Measurements from ENCODE around the gene APCDD1L. TPM values are rescaled to one million over a fixed set of nuclear protein-coding genes. Genes with fewer than 3 reads are reported as not detected.
A peak's percentile ranks its signal among the peaks of the same experiment; 100 is the strongest.

The APCDD1L gene
- total RNA-seq, 2 donors from 2014 or later = not detected

DNA sequence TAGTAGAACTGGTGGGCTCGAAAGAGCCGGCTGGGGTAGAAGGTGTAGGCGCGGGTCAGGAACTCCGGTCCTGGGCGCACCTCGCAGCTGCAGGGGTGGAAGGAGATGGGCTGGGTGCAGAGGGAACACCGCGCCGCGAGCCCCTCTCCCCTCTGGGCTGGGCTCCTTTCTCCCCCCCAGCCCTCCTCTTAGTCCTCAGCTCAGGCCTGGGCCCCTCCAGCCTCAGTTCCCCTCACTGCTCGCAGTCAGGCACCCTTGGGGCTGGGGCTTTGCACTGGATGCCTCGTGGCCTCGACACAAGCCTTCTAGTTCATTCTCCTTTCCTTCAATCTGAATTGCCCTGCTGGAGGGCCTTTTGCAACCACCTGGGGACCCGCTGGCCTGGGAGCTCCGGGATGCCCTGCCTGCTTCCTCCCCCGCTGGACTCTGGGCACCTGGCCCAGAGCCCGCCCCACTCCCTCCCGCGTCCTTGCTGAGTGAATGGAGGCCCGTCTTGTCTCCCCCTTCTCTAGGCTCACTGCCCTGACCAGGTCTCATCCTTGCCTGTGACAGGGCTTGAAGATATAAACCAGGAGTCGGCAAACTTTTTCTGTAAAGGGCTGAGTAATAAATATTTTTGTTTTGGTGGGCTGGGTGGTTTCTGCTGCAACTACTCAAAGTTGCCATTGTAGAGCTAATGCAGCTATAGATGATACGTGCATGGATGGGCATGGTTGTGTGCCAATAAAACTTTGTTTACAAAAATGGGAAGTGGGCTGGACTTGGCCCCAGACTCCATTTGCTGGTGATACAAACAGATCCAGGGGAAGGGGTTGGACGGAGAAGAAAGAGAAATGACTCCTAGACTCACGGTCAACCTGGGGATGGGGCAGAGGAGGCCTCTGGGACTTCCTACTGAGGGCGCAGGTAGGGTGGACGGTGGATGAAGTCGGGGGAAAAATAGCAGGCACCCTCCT lies 47.3 kb downstream of the APCDD1L start:
- ATAC-seq = peak in 1 of 2 donors; percentile 12

DNA sequence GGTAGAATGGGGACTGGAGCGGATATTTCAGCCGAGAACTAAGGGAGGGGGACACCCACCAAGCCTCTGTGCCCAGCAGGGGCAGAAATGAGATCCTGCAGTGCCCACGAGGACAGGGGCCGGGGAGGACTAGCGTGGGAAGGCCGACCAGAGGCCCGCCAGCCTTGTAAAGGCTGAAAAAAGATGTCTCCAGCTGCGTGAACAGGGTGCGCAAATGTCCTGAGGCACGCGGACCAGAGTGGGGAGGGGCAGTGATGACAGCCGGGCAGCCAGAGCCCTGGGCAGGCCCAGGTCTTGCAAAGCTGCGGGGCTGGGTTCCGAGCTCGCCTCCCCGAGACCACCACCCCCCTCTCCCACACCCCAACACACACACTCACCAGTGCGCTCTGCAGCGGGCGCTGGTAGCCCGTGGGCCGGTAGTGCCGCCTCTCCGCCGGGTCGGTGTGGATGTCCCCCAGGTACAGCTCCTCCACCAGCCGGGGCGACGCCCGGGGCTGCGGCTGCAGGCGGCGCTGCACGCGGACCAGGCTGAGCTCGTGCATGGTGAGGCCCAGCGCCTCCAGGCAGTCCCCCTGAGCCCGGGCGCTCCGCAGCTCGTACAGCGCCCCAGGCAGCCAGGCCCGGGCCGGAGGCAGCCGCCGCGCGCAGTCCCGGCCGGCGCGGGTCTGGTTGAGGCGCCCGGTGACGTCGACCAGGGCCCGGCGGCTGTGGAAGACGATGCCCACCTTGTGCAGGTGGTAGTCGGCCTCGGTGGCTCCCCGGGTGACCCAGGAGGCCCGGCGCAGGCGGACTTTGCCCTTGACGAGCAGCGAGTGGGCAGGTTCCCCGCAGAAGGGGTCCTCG lies 48.2 kb downstream of the APCDD1L start:
- DNase-seq (ENCODE audit: low spot score) (no peak), ATAC-seq (peak; percentile 23 to 43)
- no peak overlapping the region for H3K4me3 Mint-ChIP-seq
- H3K4me1 Mint-ChIP-seq (ENCODE audit: low read depth in 2 of 2) = no peaks in the 10 kb centered on the region
- peaks cover 0 to 5% of the 10 kb centered on the region in 2 donors for H3K27me3 Mint-ChIP-seq
- H3K36me3 Mint-ChIP-seq = no peaks in the 10 kb centered on the region
- no peak overlapping the region for H3K27ac Mint-ChIP-seq
- no peaks in the 10 kb centered on the region for H3K9me3 Mint-ChIP-seq

More for the DNA sequence above, 47.3 kb downstream of the APCDD1L start:
- no peaks in the 10 kb centered on the region for H3K9me3 Mint-ChIP-seq
- H3K36me3 Mint-ChIP-seq = no peaks in the 10 kb centered on the region
- H3K4me1 Mint-ChIP-seq (ENCODE audit: low read depth in 2 of 2) = no peaks in the 10 kb centered on the region
- no peak overlapping the region for H3K4me3 Mint-ChIP-seq
- H3K27ac Mint-ChIP-seq = no peak overlapping the region
- H3K27me3 Mint-ChIP-seq = peaks cover 0 to 5% of the 10 kb centered on the region in 2 donors
- DNase-seq (ENCODE audit: low spot score) = no peak

DNA sequence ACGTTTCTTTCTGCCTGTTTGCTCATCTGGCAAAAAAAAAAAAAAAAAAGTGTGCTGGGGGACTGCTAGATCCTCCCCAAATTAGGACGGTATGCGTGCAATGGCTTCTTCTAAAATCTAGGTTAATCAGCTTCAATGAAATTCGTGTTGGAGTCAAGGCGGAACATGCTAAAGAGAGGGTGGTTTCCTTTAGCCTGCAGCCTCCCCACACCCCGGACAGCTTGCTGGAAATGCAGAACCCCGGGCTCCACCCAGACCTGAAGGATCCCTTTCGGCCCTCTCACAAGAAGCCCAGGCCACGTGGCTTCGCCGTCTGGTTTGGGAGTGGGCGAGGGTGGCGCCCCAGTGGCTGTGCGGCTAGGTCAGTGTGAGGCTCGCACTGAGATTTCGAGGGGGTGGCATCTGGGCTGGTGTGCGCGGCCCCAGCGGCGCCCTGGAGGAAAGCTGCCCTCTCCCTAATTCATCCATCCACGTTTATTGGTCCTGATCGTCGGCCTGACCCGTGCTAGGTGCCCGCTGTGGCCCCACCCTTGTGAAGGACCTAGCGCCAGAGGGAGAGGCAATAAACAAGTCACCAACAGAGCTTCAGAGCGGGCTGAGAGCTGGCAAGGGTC lies 49.0 kb downstream of the APCDD1L start:
- Mint-ChIP-seq H3K27ac (no peak overlapping the region), H3K4me3 (no peak overlapping the region), H3K4me1 (ENCODE audit: low read depth in 2 of 2) (peaks cover 0 to 3% of the 10 kb centered on the region in 2 donors), H3K27me3 (peaks cover 0 to 5% of the 10 kb centered on the region in 2 donors), H3K9me3 (no peaks in the 10 kb centered on the region), H3K36me3 (no peaks in the 10 kb centered on the region)
- ATAC-seq = no peak
- no peak for DNase-seq (ENCODE audit: low spot score)

DNA sequence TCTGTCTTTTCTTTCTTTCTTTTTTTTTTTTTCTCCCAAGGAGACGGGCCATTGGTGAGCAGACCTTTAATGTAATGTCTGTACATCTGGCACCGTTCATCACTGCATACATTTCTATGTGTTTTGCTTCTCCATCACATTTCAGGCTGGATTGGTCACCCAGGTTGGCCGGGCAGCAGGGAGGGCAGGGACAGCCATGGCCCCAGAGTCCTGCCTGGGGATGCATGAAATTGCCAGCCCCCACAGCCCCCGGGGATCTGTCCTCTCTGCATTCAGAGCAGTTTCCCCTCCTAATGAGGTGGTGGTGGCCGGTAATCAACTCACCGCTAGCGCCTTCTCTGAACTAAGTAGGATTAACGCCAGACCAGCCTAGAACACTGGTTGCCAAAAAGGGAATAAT lies 50.4 kb downstream of the APCDD1L start:
- ATAC-seq (no peak), DNase-seq (ENCODE audit: low spot score) (no peak)
- no peaks in the 10 kb centered on the region for H3K9me3 Mint-ChIP-seq
- no peak overlapping the region for H3K4me3 Mint-ChIP-seq
- H3K36me3 Mint-ChIP-seq = no peaks in the 10 kb centered on the region
- peaks cover 0 to 3% of the 10 kb centered on the region in 2 donors for H3K4me1 Mint-ChIP-seq (ENCODE audit: low read depth in 2 of 2)
- H3K27me3 Mint-ChIP-seq = peaks cover 0 to 5% of the 10 kb centered on the region in 2 donors
- no peak overlapping the region for H3K27ac Mint-ChIP-seq

DNA sequence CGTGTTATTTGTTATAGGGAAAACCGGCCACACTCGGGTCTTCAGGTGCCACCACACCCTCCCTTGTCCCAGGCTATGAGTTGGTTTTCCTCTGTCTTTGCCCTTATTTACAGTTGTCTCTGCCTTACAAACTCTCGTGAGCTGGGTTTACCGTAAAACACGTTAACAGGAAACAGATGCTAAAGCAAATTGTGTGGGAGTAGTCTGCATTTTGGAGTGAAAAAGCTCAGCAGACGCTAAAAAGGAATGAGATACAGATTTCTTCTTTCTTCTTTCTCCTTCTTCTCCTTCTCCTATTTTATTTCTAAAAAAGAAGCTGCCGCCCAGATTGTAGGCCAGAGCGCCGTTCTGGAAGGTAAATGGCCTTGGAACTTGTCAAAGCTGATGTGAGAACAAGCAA lies 51.9 kb downstream of the APCDD1L start:
- no peak overlapping the region for H3K27ac Mint-ChIP-seq
- DNase-seq (ENCODE audit: low spot score) = no peak

DNA sequence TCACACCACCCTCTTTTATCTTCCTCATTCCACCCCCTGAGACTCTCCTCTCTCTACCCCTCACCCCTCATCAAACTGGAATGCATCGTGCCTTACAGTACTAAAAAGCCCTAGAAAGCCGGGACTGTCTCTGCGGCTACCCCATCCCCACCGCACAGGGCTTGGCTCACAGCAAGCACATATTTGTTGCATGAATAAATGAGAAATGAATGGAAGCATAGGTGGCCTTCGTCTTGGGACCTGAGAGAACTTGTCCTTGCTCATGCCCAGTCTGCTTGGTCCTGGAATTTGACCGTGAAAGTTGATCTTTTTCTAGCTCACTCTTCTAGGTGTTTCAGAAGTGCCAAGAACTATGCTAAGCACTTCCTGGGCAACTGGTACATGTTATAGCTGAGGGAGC lies 53.3 kb downstream of the APCDD1L start:
- ATAC-seq (no peak), DNase-seq (ENCODE audit: low spot score) (no peak)
- Mint-ChIP-seq H3K36me3 (no peaks in the 10 kb centered on the region), H3K4me3 (no peak overlapping the region), H3K27me3 (peaks cover 0 to 3% of the 10 kb centered on the region in 2 donors), H3K9me3 (no peaks in the 10 kb centered on the region), H3K27ac (no peak overlapping the region), H3K4me1 (ENCODE audit: low read depth in 2 of 2) (peaks cover 0 to 4% of the 10 kb centered on the region in 2 donors)

More for the DNA sequence above, 51.9 kb downstream of the APCDD1L start:
- Mint-ChIP-seq H3K9me3 (no peaks in the 10 kb centered on the region), H3K4me3 (no peak overlapping the region), H3K36me3 (no peaks in the 10 kb centered on the region), H3K4me1 (ENCODE audit: low read depth in 2 of 2) (peaks cover 0 to 3% of the 10 kb centered on the region in 2 donors), H3K27me3 (peaks cover 0 to 3% of the 10 kb centered on the region in 2 donors)
- ATAC-seq = no peak

DNA sequence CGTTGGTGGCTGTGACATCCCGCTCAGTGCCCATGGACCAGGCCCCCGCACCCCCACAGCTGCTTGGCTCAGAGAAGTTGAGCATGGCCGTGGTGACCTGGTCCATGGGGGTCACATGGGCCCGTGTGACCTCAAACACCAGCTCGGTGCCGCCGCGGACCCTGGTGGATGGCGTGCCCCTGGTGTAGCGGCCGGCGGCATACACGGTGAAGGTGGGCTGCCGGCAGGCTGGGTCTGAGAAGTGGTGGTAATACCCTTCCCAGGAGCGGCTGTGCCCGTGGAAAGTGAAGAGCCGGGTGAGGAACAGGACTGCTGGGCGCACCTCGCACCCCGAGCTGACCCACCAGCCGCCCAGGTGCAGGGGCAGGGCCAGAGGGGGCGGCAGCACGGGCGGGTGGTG lies 54.1 kb downstream of the APCDD1L start:
- H3K4me1 Mint-ChIP-seq (ENCODE audit: low read depth in 2 of 2) = peaks cover 0 to 8% of the 10 kb centered on the region in 2 donors
- no peaks in the 10 kb centered on the region for H3K27me3 Mint-ChIP-seq
- H3K36me3 Mint-ChIP-seq = no peaks in the 10 kb centered on the region
- no peaks in the 10 kb centered on the region for H3K9me3 Mint-ChIP-seq
- ATAC-seq (peak; percentile 18 to 26), DNase-seq (ENCODE audit: low spot score) (no peak)
- no peak overlapping the region for H3K4me3 Mint-ChIP-seq
- H3K27ac Mint-ChIP-seq = no peak overlapping the region

DNA sequence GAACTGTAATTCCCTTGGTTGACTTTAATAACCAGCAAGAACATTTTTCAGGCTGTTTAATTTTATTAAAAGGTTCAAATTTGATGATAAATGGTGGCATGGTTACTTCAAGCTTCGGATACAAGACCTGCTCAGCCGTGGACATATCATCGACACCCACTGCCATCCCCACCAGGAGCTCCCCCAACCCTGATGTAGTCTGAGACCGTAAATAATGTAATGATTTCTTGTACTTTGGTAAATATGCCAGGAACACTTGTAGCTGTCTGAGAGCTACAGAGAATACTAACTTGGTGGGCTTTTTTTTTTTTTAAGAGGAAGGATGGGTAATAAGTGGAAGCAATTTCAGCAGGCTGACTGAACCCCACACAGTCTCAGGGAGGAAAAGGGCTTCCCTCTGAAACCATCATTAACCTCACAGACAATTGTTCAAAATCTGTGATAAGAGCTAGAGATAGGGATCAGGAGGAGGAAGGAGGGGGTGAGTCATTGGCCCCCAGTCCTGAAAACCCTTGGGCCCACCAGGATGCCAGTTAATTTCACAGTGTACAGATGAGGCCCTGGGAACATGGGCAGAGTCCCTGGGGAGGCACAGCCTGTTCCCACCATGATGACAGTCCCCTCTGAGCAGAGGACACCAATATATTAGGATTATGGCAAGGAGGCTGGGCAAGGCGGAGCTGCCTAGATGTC lies 56.0 kb downstream of the APCDD1L start:
- H3K9me3 Mint-ChIP-seq = no peaks in the 10 kb centered on the region
- H3K4me1 Mint-ChIP-seq (ENCODE audit: low read depth in 2 of 2) = peaks cover 7 to 10% of the 10 kb centered on the region in 2 donors
- no peaks in the 10 kb centered on the region for H3K27me3 Mint-ChIP-seq
- no peak overlapping the region for H3K4me3 Mint-ChIP-seq
- no peak for DNase-seq (ENCODE audit: low spot score)
- no peak for ATAC-seq
- no peak overlapping the region for H3K27ac Mint-ChIP-seq
- peaks cover 9% of the 10 kb centered on the region for H3K36me3 Mint-ChIP-seq

DNA sequence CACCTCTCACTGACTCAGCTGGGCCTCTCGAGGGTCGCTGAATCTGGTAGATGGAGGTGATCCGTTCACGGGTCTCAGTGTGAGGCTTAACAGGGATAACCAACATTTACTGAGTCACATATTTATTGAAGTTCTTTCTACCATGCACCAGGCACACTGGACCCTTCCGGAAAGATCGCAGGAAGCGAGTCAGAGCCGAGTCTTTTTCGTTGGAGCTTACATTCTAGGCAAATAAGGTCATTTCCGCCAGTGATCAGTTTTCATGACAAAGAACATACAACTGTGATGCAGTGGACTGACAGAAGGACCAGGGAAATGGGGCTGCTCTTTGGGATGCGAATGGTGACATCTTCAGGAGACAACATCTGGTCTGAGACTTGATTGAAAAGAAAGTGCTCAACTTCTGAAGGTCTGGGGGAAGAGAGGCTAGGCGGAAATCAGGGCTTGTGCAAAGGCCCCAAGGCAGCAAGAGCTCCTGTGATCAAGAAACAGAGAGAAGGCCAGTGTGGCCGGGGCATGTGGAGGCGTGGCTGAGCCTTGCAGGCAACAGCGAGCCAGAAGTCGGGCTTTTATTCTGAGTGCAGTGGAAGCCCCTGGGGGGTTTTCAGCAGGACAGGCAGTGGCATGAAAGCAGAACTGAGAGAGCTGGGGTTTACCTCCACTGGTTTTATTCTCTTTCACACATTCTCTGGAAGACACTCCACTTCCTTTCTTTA lies 56.7 kb downstream of the APCDD1L start:
- DNase-seq (ENCODE audit: low spot score) (no peak), ATAC-seq (no peak)
- H3K36me3 Mint-ChIP-seq = peaks cover 14% of the 10 kb centered on the region
- no peak overlapping the region for H3K4me3 Mint-ChIP-seq
- no peaks in the 10 kb centered on the region for H3K9me3 Mint-ChIP-seq
- H3K27me3 Mint-ChIP-seq = no peaks in the 10 kb centered on the region
- H3K27ac Mint-ChIP-seq = no peak overlapping the region
- H3K4me1 Mint-ChIP-seq (ENCODE audit: low read depth in 2 of 2) = peaks cover 11 to 13% of the 10 kb centered on the region in 2 donors

DNA sequence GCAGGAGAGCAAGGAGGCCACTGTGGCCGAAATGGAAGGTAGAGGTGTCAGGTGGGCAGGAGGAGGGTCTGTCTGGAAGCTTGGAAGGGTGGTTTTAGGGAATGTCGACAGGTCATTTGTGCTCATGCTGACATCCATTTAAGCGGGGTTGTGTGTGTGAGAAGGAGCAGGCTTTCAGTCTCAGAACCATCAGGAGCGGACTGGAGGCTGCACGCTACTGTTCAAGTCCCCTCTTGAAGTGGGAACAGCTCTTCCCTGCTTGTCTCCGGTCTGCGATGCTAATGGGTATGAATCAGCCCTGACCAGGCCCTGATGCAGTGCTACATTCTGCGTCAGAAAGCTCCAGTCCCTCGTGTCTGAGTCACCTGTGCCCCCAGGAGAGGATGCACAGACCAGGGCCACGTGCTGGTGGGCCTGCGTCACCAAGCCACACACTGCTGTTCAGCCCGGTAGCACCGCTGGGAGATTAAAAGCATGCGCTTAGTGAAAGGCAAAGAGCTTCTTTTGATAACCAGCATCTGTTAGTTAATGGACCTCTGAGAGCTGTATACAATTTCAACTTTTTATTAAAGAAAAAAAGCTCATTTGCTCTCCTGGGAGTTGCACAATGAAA lies 58.0 kb downstream of the APCDD1L start:
- DNase-seq (ENCODE audit: low spot score) (no peak), ATAC-seq (no peak)
- no peaks in the 10 kb centered on the region for H3K27me3 Mint-ChIP-seq
- H3K27ac Mint-ChIP-seq = no peak overlapping the region
- no peaks in the 10 kb centered on the region for H3K9me3 Mint-ChIP-seq
- H3K36me3 Mint-ChIP-seq = peaks cover 14% of the 10 kb centered on the region
- H3K4me3 Mint-ChIP-seq = no peak overlapping the region
- peaks cover 11 to 19% of the 10 kb centered on the region in 2 donors for H3K4me1 Mint-ChIP-seq (ENCODE audit: low read depth in 2 of 2)

DNA sequence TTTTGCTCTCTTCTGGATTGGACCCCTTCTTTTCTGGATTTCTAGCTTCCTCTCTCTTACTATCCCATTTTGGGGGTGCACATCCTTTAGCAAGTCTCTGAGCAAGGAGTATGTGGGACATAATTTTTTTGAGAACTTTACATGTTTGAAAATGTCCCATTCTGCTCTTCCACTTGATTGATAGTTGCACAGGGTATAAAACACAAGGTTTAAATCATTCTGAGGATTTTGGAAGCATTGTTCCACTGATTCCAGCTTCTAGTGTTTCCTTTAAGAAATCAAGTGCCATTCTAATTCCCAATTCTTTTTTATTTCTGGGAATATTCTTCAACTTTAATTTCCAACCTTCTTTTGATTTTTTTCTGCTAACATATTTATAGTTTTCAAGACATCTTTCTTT lies 60.7 kb downstream of the APCDD1L start:
- no peak overlapping the region for H3K27ac Mint-ChIP-seq
- H3K36me3 Mint-ChIP-seq = peaks cover 14% of the 10 kb centered on the region
- no peaks in the 10 kb centered on the region for H3K27me3 Mint-ChIP-seq
- H3K9me3 Mint-ChIP-seq = no peaks in the 10 kb centered on the region
- peaks cover 11 to 15% of the 10 kb centered on the region in 2 donors for H3K4me1 Mint-ChIP-seq (ENCODE audit: low read depth in 2 of 2)
- DNase-seq (ENCODE audit: low spot score) (no peak), ATAC-seq (no peak)
- no peak overlapping the region for H3K4me3 Mint-ChIP-seq

DNA sequence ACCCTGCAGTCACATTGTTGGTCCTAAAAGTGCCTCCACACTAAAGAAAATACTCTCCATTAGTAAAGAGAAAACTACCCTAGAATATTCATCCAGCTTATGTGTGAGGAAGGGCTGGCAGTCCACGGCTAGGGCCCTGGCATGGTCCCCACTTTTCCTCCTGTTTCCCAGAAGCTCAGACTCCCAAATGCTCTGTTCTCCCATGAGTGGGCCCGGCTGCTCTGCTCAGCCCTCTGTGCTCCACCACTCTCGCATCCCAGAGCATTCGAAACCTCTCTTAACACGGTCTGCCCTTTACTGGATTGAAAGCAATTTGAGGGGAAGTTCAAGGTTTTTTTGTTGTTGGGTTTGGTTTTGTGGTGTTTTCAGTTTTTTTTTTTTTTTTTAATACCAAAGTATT lies 61.8 kb downstream of the APCDD1L start:
- H3K27ac Mint-ChIP-seq = no peak overlapping the region
- DNase-seq (ENCODE audit: low spot score) (no peak), ATAC-seq (no peak)
- no peak overlapping the region for H3K4me3 Mint-ChIP-seq
- peaks cover 14% of the 10 kb centered on the region for H3K36me3 Mint-ChIP-seq
- no peaks in the 10 kb centered on the region for H3K9me3 Mint-ChIP-seq
- H3K27me3 Mint-ChIP-seq = no peaks in the 10 kb centered on the region
- H3K4me1 Mint-ChIP-seq (ENCODE audit: low read depth in 2 of 2) = peaks cover 11 to 15% of the 10 kb centered on the region in 2 donors
